NCI-H1105 (cell line): Measurements from ENCODE around the gene SLC44A2.

Experiments
- DNase-seq: peaks from one replicate; lab custom pipeline; 2025; lab: John Stamatoyannopoulos, UW

The SLC44A2 gene

GRCh38 chr19:10615429-10616023 is 9.8 kb upstream of the SLC44A2 start:
- DNase-seq = no peak

GRCh38 chr19:10617409-10618121 is 7.8 kb upstream of the SLC44A2 start:
- no peak for DNase-seq

GRCh38 chr19:10618846-10619245 is 6.5 kb upstream of the SLC44A2 start:
- DNase-seq = no peak

- no peak for DNase-seq
Measured at GRCh38 chr19:10620786-10621185, 4.6 kb upstream of the SLC44A2 start.

- no peak for DNase-seq
Measured at GRCh38 chr19:10621966-10622365, 3.4 kb upstream of the SLC44A2 start.

GRCh38 chr19:10624585-10624984 is 768 bp upstream of the SLC44A2 start:
- no peak for DNase-seq

GRCh38 chr19:10625762-10626138 is 397 bp downstream of the SLC44A2 start:
- DNase-seq = no peak

GRCh38 chr19:10631874-10632273 is 6.5 kb downstream of the SLC44A2 start:
- DNase-seq = no peak

- DNase-seq = no peak
Measured at GRCh38 chr19:10634430-10634829, 9.1 kb downstream of the SLC44A2 start.

- no peak for DNase-seq
Measured at GRCh38 chr19:10634963-10635362, 9.6 kb downstream of the SLC44A2 start.

GRCh38 chr19:10636304-10636972 is 11.1 kb downstream of the SLC44A2 start:
- DNase-seq = no peak

- no peak for DNase-seq
Measured at GRCh38 chr19:10637894-10638293, 12.5 kb downstream of the SLC44A2 start.

- no peak for DNase-seq
Measured at GRCh38 chr19:10639836-10640235, 14.5 kb downstream of the SLC44A2 start.

GRCh38 chr19:10640361-10640760 is 15.0 kb downstream of the SLC44A2 start:
- DNase-seq = no peak

GRCh38 chr19:10641248-10641647 is 15.9 kb downstream of the SLC44A2 start:
- no peak for DNase-seq

- no peak for DNase-seq
Measured at GRCh38 chr19:10642473-10643171, 17.3 kb downstream of the SLC44A2 start.

- DNase-seq = no peak
Measured at GRCh38 chr19:10643172-10643967, 18.0 kb downstream of the SLC44A2 start.

GRCh38 chr19:10643968-10644259 is 18.6 kb downstream of the SLC44A2 start:
- DNase-seq = no peak

- peak; percentile 74 for DNase-seq
Measured at GRCh38 chr19:10644260-10645007, 19.1 kb downstream of the SLC44A2 start.

GRCh38 chr19:10646456-10647159 is 21.3 kb downstream of the SLC44A2 start:
- DNase-seq = no peak

GRCh38 chr19:10648360-10648759 is 23.0 kb downstream of the SLC44A2 start:
- DNase-seq = no peak
